Astrocyte (in vitro differentiated cells and primary cell): Measurements from ENCODE around the gene THUMPD1.

Experiments
- CTCF ChIP-seq: IDR thresholded peaks from 2 replicates; pipeline ENCODE4 v1.5.1; 2011; ENCODE audit warnings: low read depth, mild to moderate bottlenecking, inconsistent platforms, low read length, moderate library complexity; ENCODE audit not compliant: insufficient read depth
- EZH2 ChIP-seq: IDR thresholded peaks from 2 replicates; pipeline ENCODE4 v1.6.1; 2012; ENCODE audit warnings: mild to moderate bottlenecking, low read length, inconsistent platforms; ENCODE audit not compliant: insufficient read depth

- peak; percentile 10 for TF ChIP-seq CTCF
- TF ChIP-seq EZH2: no peak
Observed at GRCh38 chr16:20740007-20740883, 1.4 kb downstream of the THUMPD1 start.
